Cardiac muscle cell (in vitro differentiated cells and primary cell): ENCODE results near the gene FOSB. TPM values are rescaled to one million over a fixed set of nuclear protein-coding genes. Genes with fewer than 3 reads are reported as not detected.
A peak's percentile ranks its signal among the peaks of the same experiment; 100 is the strongest.

ENCODE experiments used
- DNase-seq, 2 donors: peaks; one replicate each; pipeline versions ENCODE4 v3.0.0 to v3.0.0-alpha.2; 2010 to 2017; ENCODE audit warnings: low read depth in 1 of 2, low spot score in 1 of 2
- H3K27ac ChIP-seq: fragments of 200-600 bp; sonication (generic); 2 replicates; pipeline ENCODE4 v1.5.1; 2016
- H3K27me3 ChIP-seq: fragments of 200-600 bp; sonication (generic); 2 replicates; pipeline ENCODE4 v1.6.0; 2016; ENCODE audit warnings: control low read depth
- H3K36me3 ChIP-seq: fragments of 200-600 bp; sonication (generic); 2 replicates; pipeline ENCODE4 v1.5.1; 2016; ENCODE audit warnings: control low read depth
- H3K4me1 ChIP-seq: fragments of 200-600 bp; sonication (generic); 2 replicates; pipeline ENCODE4 v1.8.1; 2017; ENCODE audit warnings: low read depth, mild to moderate bottlenecking, mixed run types
- H3K4me3 ChIP-seq: fragments of 200-600 bp; sonication (generic); 2 replicates; pipeline ENCODE4 v1.5.1; 2016; ENCODE audit warnings: mild to moderate bottlenecking
- H3K9me3 ChIP-seq: fragments of 200-600 bp; sonication (generic); 2 replicates; pipeline ENCODE4 v1.5.1; 2017; ENCODE audit warnings: low read depth, mild to moderate bottlenecking, control low read depth
- CTCF ChIP-seq: IDR thresholded peaks from 2 replicates; pipeline ENCODE4 v1.5.1; 2012; ENCODE audit warnings: low read depth, mild to moderate bottlenecking, low read length
- polyA plus RNA-seq: library from polyadenylated mRNA; unstranded; fragments of >200 nt; fragmentation: Nextera tagmentation; extraction: Ambion mirVana; gene quantifications from 2 replicates; pipeline ENCODE4 v1.2.1, GENCODE V29; 2016
- total RNA-seq: library from RNA; depleted of rRNA; stranded (reverse); fragments of >200 nt; gene quantifications from 2 replicates; pipeline ENCODE4 v1.2.3, GENCODE V29; 2016

FOSB gene
- total and polyA plus RNA-seq, 2 experiments from 2014 or later: 1.7 to 4.5 TPM

GRCh38 chr19:45499196-45500180 lies 31.7 kb downstream of the FOSB start:
- Histone ChIP-seq H3K4me3 (peak overlapping the region; percentile 12), H3K9me3 (no peaks in the 10 kb centered on the region), H3K27ac (no peak overlapping the region), H3K27me3 (peaks cover 25% of the 10 kb centered on the region), H3K4me1 (no peaks in the 10 kb centered on the region), H3K36me3 (no peaks in the 10 kb centered on the region)
- no peak for TF ChIP-seq CTCF
- DNase-seq: peak; percentile 46 to 49

DNA sequence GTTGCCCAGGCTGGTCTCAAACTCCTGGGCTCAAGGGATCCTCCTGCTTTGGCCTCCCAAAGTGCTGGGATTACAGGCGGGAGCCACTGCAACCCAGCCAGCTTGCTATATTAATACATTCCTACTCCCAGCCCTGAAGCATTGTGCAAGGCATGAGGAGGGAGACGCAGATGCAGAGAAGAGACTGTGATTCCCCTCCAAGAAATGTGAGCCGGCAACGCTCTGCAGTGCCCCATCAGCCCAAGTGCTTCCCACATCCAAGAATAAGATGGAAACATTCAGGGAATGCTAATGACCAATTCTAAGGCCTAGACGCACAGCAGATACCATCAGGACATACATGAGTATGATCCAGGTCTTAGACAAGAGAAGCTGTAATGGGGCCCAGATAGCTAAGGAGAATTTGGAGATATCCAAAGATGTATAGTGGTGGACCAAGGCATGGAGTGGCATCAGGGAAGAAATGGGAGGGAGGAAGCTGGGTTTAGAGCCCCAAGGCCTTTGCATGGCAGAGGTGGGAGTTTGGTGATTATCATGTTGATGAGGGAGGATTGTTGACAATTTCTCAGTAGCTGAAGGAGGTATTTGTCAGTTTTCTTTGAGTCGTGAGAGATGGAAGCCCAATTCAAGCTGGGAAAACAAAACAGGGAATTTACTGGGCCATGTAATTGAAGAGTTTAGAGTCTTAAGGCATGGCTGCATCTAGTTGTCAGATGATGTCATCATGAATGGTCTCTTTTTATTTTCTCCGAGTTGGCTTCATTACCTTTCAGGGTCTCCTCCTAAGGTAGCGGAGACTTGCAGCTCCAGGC lies 33.3 kb downstream of the FOSB start:
- H3K4me3 ChIP-seq: no peak overlapping the region

GRCh38 chr19:45501730-45502014 lies 33.9 kb downstream of the FOSB start:
- no peaks in the 10 kb centered on the region for H3K4me1 ChIP-seq
- peaks cover 25% of the 10 kb centered on the region for H3K27me3 ChIP-seq
- no peak overlapping the region for H3K27ac ChIP-seq
- H3K36me3 ChIP-seq: no peaks in the 10 kb centered on the region
- TF ChIP-seq CTCF: no peak
- no peak overlapping the region for H3K4me3 ChIP-seq
- DNase-seq: no peak
- H3K9me3 ChIP-seq: no peaks in the 10 kb centered on the region

More for the DNA sequence above, 33.3 kb downstream of the FOSB start:
- peaks cover 25% of the 10 kb centered on the region for H3K27me3 ChIP-seq
- no peaks in the 10 kb centered on the region for H3K36me3 ChIP-seq
- TF ChIP-seq CTCF: no peak
- H3K27ac ChIP-seq: no peak overlapping the region
- H3K9me3 ChIP-seq: no peaks in the 10 kb centered on the region
- H3K4me1 ChIP-seq: no peaks in the 10 kb centered on the region
- no peak for DNase-seq

DNA sequence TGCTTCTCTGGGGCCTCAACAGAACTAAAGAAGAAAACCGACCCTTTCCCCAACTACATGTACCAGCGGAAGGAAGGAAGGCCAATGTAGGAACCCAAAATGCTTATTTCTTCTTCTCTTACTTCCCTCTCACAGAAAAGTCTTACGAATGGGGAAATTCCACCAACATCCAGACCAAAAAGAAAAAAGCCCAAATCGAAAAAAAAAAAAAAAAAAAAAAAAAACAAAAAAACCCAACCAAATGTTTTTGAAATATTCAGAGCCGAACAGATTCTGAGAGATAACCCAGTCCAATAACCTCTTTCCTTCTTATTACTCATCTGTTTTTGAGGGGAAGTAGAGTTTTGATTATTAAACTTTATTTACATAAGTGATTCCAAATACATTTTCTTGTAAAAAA lies 34.3 kb downstream of the FOSB start:
- peaks cover 25% of the 10 kb centered on the region for H3K27me3 ChIP-seq
- no peak overlapping the region for H3K27ac ChIP-seq
- no peak for DNase-seq
- H3K9me3 ChIP-seq: no peaks in the 10 kb centered on the region
- no peak overlapping the region for H3K4me3 ChIP-seq
- no peak for TF ChIP-seq CTCF
- H3K36me3 ChIP-seq: no peaks in the 10 kb centered on the region
- no peaks in the 10 kb centered on the region for H3K4me1 ChIP-seq

DNA sequence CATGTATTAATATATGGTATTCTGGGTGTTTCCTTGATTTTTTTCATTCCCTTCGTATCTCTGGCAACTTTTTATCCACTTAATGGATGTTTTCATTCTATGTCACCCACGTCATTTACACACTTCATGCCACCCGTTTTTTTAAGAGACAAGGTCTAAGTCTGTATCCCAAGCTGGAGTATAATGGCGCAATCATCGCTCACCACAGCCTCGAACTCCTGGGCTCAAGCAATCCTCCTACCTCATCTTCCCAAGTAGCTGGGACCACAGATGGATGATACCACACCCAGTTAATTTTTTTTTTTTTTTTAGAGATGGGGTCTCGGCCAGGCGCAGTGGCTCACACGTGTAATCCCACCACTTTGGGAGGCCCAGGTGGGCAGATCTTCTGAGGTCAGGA lies 36.1 kb downstream of the FOSB start:
- Histone ChIP-seq H3K4me1 (no peaks in the 10 kb centered on the region), H3K36me3 (no peaks in the 10 kb centered on the region), H3K9me3 (no peaks in the 10 kb centered on the region), H3K27ac (no peak overlapping the region), H3K4me3 (no peak overlapping the region), H3K27me3 (peaks cover 11% of the 10 kb centered on the region)
- no peak for TF ChIP-seq CTCF
- no peak for DNase-seq
